Suprapubic skin (tissue), 4 donors: ENCODE data around the gene ZNF786. TPM values are rescaled to one million over a fixed set of nuclear protein-coding genes. Genes with fewer than 3 reads are reported as not detected.

Experiments
- DNase-seq, 2 donors: peaks; one replicate each; pipeline ENCODE4 v3.0.0-alpha.2; 2019; ENCODE audit warnings: low spot score in 2 of 2
- H3K27ac ChIP-seq: fragments of 200-600 bp; sonication (generic); one replicate; pipeline ENCODE4 v1.5.1; 2019
- H3K27me3 ChIP-seq: fragments of 200-600 bp; sonication (generic); one replicate; pipeline ENCODE4 v1.5.1; 2019
- H3K36me3 ChIP-seq: fragments of 200-600 bp; sonication (generic); one replicate; pipeline ENCODE4 v1.5.1; 2019
- H3K4me1 ChIP-seq: fragments of 200-600 bp; sonication (generic); one replicate; pipeline ENCODE4 v1.5.1; 2019
- H3K4me3 ChIP-seq: fragments of 200-600 bp; sonication (generic); one replicate; pipeline ENCODE4 v1.5.1; 2019; ENCODE audit warnings: mild to moderate bottlenecking
- H3K9me3 ChIP-seq: fragments of 200-600 bp; sonication (generic); one replicate; pipeline ENCODE4 v1.5.1; 2019
- CTCF ChIP-seq, 2 donors: fragments of 200-600 bp in 1 of 2; fragments of 450-650 bp in 1 of 2; sonication (generic) in 1 of 2; IDR thresholded peaks; one replicate each; pipeline ENCODE4 v1.5.1; 2016 to 2019; ENCODE audit warnings: antibody characterized with exemption in 2 of 2, mild to moderate bottlenecking in 1 of 2, moderate library complexity in 1 of 2
- EP300 ChIP-seq: sonication (generic); formaldehyde crosslinking; IDR thresholded peaks from one replicate; pipeline ENCODE4 v1.6.1; 2017; ENCODE audit warnings: antibody characterized with exemption
- POLR2A ChIP-seq, 2 donors: fragments of 450-650 bp; IDR thresholded peaks; one replicate each; pipeline ENCODE4 v1.6.1; 2017; ENCODE audit warnings: antibody characterized with exemption in 2 of 2, mild to moderate bottlenecking in 2 of 2, moderate library complexity in 2 of 2
- POLR2AphosphoS5 ChIP-seq, 3 donors: sonication (generic); formaldehyde crosslinking; IDR thresholded peaks; one replicate each; pipeline ENCODE4 v1.6.1; 2017; ENCODE audit warnings: antibody characterized with exemption in 3 of 3
- WGBS: methylation state at CpG from one replicate; pipeline ENCODE4 v1.1.5; 2018; 5-methylcytosine and 5-hydroxymethylcytosine counted together
- total RNA-seq, 4 donors: library from RNA; depleted of rRNA; stranded (reverse); fragments of >200 nt; gene quantifications; one replicate each; pipeline ENCODE4 v1.1.0, GENCODE V29; 2016

The ZNF786 gene
- total RNA-seq, 4 donors from 2014 or later, result 6.8 to 11.8 (median 10.3) TPM

GRCh38 chr7:149027055-149027454 is 63.5 kb downstream of the ZNF786 start:
- H3K4me1 ChIP-seq, result peaks cover 33% of the 10 kb centered on the region
- H3K36me3 ChIP-seq, result no peaks in the 10 kb centered on the region
- H3K9me3 ChIP-seq, result no peaks in the 10 kb centered on the region
- TF ChIP-seq EP300, result no peak
- TF ChIP-seq POLR2AphosphoS5 (IDR thresholded peaks at IDR 0.05), result no peak
- no peak for TF ChIP-seq CTCF (IDR thresholded peaks at IDR 0.05)
- WGBS, result 31% methylated on average over 10 of the region's 10 CpGs
- no peak for DNase-seq
- peak overlapping the region; percentile 95 for H3K4me3 ChIP-seq
- H3K27me3 ChIP-seq, result no peaks in the 10 kb centered on the region
- no peak overlapping the region for H3K27ac ChIP-seq

- 85% methylated on average over 7 of the region's 7 CpGs for WGBS
- Histone ChIP-seq H3K4me1 (peaks cover 25% of the 10 kb centered on the region), H3K27me3 (no peaks in the 10 kb centered on the region), H3K4me3 (no peak overlapping the region), H3K27ac (no peak overlapping the region), H3K36me3 (peaks cover 22% of the 10 kb centered on the region), H3K9me3 (no peaks in the 10 kb centered on the region)
- no peak for DNase-seq
- no peak for TF ChIP-seq POLR2AphosphoS5 (IDR thresholded peaks at IDR 0.05)
- no peak for TF ChIP-seq CTCF (IDR thresholded peaks at IDR 0.05)
- no peak for TF ChIP-seq POLR2A (IDR thresholded peaks at IDR 0.05)
- TF ChIP-seq EP300, result no peak
Measured at GRCh38 chr7:149023662-149024061, 66.9 kb downstream of the ZNF786 start.

GRCh38 chr7:149022756-149023360 is 67.7 kb downstream of the ZNF786 start:
- Histone ChIP-seq H3K27ac (no peak overlapping the region), H3K36me3 (peaks cover 29% of the 10 kb centered on the region), H3K4me1 (peaks cover 24% of the 10 kb centered on the region), H3K4me3 (no peak overlapping the region), H3K27me3 (no peaks in the 10 kb centered on the region), H3K9me3 (no peaks in the 10 kb centered on the region)
- no peak for DNase-seq
- TF ChIP-seq POLR2A (IDR thresholded peaks at IDR 0.05) (no peak), CTCF (IDR thresholded peaks at IDR 0.05) (no peak), POLR2AphosphoS5 (IDR thresholded peaks at IDR 0.05) (no peak), EP300 (no peak)
- 72% methylated on average over 5 of the region's 6 CpGs for WGBS

- DNase-seq, result no peak
- H3K4me3 ChIP-seq, result no peak overlapping the region
- no peaks in the 10 kb centered on the region for H3K27me3 ChIP-seq
- WGBS, result 71% methylated on average over 12 of the region's 12 CpGs
- H3K36me3 ChIP-seq, result peaks cover 34% of the 10 kb centered on the region
- peaks cover 13% of the 10 kb centered on the region for H3K4me1 ChIP-seq
- TF ChIP-seq POLR2A (IDR thresholded peaks at IDR 0.05) (no peak), EP300 (no peak), POLR2AphosphoS5 (IDR thresholded peaks at IDR 0.05) (no peak), CTCF (IDR thresholded peaks at IDR 0.05) (no peak)
- no peak overlapping the region for H3K27ac ChIP-seq
- no peaks in the 10 kb centered on the region for H3K9me3 ChIP-seq
Measured at GRCh38 chr7:149021725-149022062, 68.8 kb downstream of the ZNF786 start.

GRCh38 chr7:149020483-149020882 is 70.0 kb downstream of the ZNF786 start:
- 82% methylated on average over 11 of the region's 11 CpGs for WGBS
- Histone ChIP-seq H3K9me3 (no peaks in the 10 kb centered on the region), H3K4me1 (peaks cover 9% of the 10 kb centered on the region), H3K36me3 (peaks cover 44% of the 10 kb centered on the region), H3K27me3 (no peaks in the 10 kb centered on the region), H3K4me3 (no peak overlapping the region), H3K27ac (no peak overlapping the region)
- TF ChIP-seq POLR2AphosphoS5 (IDR thresholded peaks at IDR 0.05) (no peak), POLR2A (IDR thresholded peaks at IDR 0.05) (no peak), EP300 (no peak), CTCF (IDR thresholded peaks at IDR 0.05) (no peak)
- DNase-seq, result no peak

Other genes starting within 250 kb of the ZNF786 start
- 10 to 100 TPM in 1 of 4 donors, 1 to 10 TPM in 3; 6.8 to 22.4 (median 8.2) TPM for gene EZH2, start 206.4 kb downstream of the ZNF786 start, total RNA-seq
- gene PDIA4, start 62.2 kb downstream of the ZNF786 start, total RNA-seq, result 10 to 100 TPM; 48.6 to 61.8 (median 57.4) TPM
- gene ZNF425, start 35.6 kb upstream of the ZNF786 start, total RNA-seq, result 1 to 10 TPM; 2.6 to 5.9 (median 3.7) TPM
- gene ZNF398, start 56.7 kb upstream of the ZNF786 start, total RNA-seq, result 10 to 100 TPM; 25.7 to 50.4 (median 33.9) TPM
- 10 to 100 TPM; 20.6 to 47.5 (median 29.8) TPM for gene ZNF282, start 104.8 kb upstream of the ZNF786 start, total RNA-seq
- 10 to 100 TPM in 2 of 4 donors, 1 to 10 TPM in 2; 7.1 to 17.9 (median 9.9) TPM for gene ZNF212, start 148.9 kb upstream of the ZNF786 start, total RNA-seq
- gene ZNF783, start 171.5 kb upstream of the ZNF786 start, total RNA-seq, result 10 to 100 TPM in 3 of 4 donors, 1 to 10 TPM in 1; 9.9 to 20.8 (median 14.4) TPM